Hepatocyte (in vitro differentiated cells): Measurements from ENCODE around the gene CDH4. TPM values are rescaled to one million over a fixed set of nuclear protein-coding genes. Genes with fewer than 3 reads are reported as not detected.

Experiments used
- DNase-seq: peaks from one replicate; pipeline ENCODE4 v3.0.0-alpha.2; 2016; ENCODE audit warnings: low spot score
- H2AFZ ChIP-seq: fragments of 200-600 bp; sonication (generic); 2 replicates; pipeline ENCODE4 v1.6.0; 2016; ENCODE audit warnings: antibody characterized with exemption, mild to moderate bottlenecking
- H3K27ac ChIP-seq: fragments of 200-600 bp; sonication (generic); 2 replicates; pipeline ENCODE4 v1.5.1; 2016; ENCODE audit warnings: mild to moderate bottlenecking
- H3K27me3 ChIP-seq: fragments of 200-600 bp; sonication (generic); 2 replicates; pipeline ENCODE4 v1.6.1; 2016
- H3K36me3 ChIP-seq: fragments of 200-600 bp; sonication (generic); replicated peaks from 2 replicates; pipeline ENCODE4 v1.5.1; 2016; ENCODE audit warnings: low read depth; ENCODE audit not compliant: insufficient read depth
- H3K4me1 ChIP-seq: fragments of 200-600 bp; sonication (generic); 2 replicates; pipeline ENCODE4 v1.5.1; 2016; ENCODE audit warnings: mild to moderate bottlenecking, moderate library complexity; ENCODE audit not compliant: insufficient read depth
- H3K4me2 ChIP-seq: fragments of 200-600 bp; sonication (generic); 2 replicates; pipeline ENCODE4 v1.6.0; 2016
- H3K4me3 ChIP-seq: fragments of 200-600 bp; sonication (generic); 2 replicates; pipeline ENCODE4 v1.5.1; 2016; ENCODE audit warnings: mild to moderate bottlenecking
- H3K79me2 ChIP-seq: fragments of 200-600 bp; sonication (generic); 2 replicates; pipeline ENCODE4 v1.6.0; 2017; ENCODE audit warnings: mild to moderate bottlenecking
- H3K9me2 ChIP-seq: fragments of 200-600 bp; sonication (generic); replicated peaks from 2 replicates; pipeline ENCODE4 v1.6.0; 2017; ENCODE audit warnings: mild to moderate bottlenecking; ENCODE audit not compliant: insufficient read depth
- H3K9me3 ChIP-seq: fragments of 200-600 bp; sonication (generic); 2 replicates; pipeline ENCODE4 v1.5.1; 2016; ENCODE audit warnings: low read depth, mild to moderate bottlenecking
- H4K20me1 ChIP-seq: fragments of 200-600 bp; sonication (generic); 2 replicates; pipeline ENCODE4 v1.6.0; 2016; ENCODE audit warnings: mild to moderate bottlenecking; ENCODE audit not compliant: insufficient read depth, poor library complexity, severe bottlenecking
- EZH2 ChIP-seq: fragments of 200-600 bp; sonication (generic); IDR thresholded peaks from 2 replicates; pipeline ENCODE4 v1.6.1; 2016; ENCODE audit warnings: antibody characterized with exemption, mild to moderate bottlenecking, borderline replicate concordance
- EZH2phosphoT487 ChIP-seq: fragments of 200-600 bp; sonication (generic); IDR thresholded peaks from one replicate; pipeline ENCODE4 v1.6.1; 2018; ENCODE audit warnings: antibody characterized with exemption, mild to moderate bottlenecking, low read depth, moderate library complexity; ENCODE audit not compliant: unreplicated experiment, severe bottlenecking
- WGBS: methylation state at CpG from one replicate; pipeline ENCODE4 v1.1.6; 2016; ENCODE audit warnings: low lambda C conversion rate; ENCODE audit errors: missing lambda C conversion rate; 5-methylcytosine and 5-hydroxymethylcytosine counted together
- polyA plus RNA-seq: library from polyadenylated mRNA; unstranded; fragments of >200 nt; fragmentation: Nextera tagmentation; extraction: Ambion mirVana; gene quantifications from 2 replicates; pipeline ENCODE4 v1.2.1, GENCODE V29; 2016
- total RNA-seq: library from RNA; depleted of rRNA; stranded (reverse); fragments of >200 nt; gene quantifications from 2 replicates; pipeline ENCODE4 v1.2.3, GENCODE V29; 2014
- TF ChIP-seq, protein P1 (sequence below): fragments of 200-600 bp; sonication (generic); IDR thresholded peaks from 2 replicates; pipeline ENCODE4 v1.5.1; 2016; ENCODE audit warnings: antibody characterized with exemption, mild to moderate bottlenecking; ENCODE audit not compliant: poor library complexity

Gene CDH4
- total and polyA plus RNA-seq, 2 experiments from 2014 or later: 0.53 to 0.73 TPM

DNA sequence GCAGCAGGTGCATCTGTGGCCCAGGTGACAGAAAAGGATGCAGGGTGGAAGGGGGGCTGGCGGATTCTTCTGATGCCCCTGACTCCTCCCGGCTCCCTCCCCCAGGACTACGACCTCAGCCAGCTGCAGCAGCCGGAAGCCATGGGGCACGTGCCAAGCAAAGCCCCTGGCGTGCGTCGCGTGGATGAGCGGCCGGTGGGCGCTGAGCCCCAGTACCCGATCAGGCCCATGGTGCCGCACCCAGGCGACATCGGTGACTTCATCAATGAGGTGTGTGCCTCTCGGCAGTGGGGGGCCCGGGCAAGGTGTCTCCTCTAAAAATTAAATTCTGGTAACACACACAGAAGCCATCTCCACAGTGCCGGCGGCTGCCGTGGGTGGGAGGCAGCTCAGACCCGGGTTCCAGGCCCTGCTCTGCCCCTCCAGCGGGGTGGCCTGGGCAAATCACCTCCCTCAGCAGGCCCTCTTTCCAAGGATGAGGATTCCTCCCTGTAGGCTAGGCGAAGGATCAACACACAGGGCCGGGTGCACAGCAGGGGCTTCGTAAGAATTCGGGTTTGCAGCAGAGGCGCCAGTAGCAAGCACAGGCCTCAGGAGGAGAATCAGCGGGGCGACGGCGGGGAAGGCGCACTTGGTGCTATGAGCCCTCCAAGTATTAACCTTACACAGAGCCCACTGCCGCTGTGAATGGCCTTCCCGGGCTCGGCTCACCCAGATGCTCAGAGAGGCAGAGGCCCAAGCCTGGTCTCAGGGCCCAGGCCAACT, 682.1 kb downstream of the CDH4 start:
- H3K4me2 ChIP-seq: no peak overlapping the region
- WGBS: 87% methylated on average over 33 of the region's 36 CpGs
- no peaks in the 10 kb centered on the region for H3K4me1 ChIP-seq
- no peaks in the 10 kb centered on the region for H3K9me2 ChIP-seq
- no peaks in the 10 kb centered on the region for H3K79me2 ChIP-seq
- TF ChIP-seq, protein P1, sequence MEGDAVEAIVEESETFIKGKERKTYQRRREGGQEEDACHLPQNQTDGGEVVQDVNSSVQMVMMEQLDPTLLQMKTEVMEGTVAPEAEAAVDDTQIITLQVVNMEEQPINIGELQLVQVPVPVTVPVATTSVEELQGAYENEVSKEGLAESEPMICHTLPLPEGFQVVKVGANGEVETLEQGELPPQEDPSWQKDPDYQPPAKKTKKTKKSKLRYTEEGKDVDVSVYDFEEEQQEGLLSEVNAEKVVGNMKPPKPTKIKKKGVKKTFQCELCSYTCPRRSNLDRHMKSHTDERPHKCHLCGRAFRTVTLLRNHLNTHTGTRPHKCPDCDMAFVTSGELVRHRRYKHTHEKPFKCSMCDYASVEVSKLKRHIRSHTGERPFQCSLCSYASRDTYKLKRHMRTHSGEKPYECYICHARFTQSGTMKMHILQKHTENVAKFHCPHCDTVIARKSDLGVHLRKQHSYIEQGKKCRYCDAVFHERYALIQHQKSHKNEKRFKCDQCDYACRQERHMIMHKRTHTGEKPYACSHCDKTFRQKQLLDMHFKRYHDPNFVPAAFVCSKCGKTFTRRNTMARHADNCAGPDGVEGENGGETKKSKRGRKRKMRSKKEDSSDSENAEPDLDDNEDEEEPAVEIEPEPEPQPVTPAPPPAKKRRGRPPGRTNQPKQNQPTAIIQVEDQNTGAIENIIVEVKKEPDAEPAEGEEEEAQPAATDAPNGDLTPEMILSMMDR: no peak
- TF ChIP-seq EZH2phosphoT487: no peak
- no peak for TF ChIP-seq EZH2
- H3K4me3 ChIP-seq: no peak overlapping the region
- H3K36me3 ChIP-seq: no peaks in the 10 kb centered on the region
- H3K27me3 ChIP-seq: no peaks in the 10 kb centered on the region
- H4K20me1 ChIP-seq: no peaks in the 10 kb centered on the region
- H2AFZ ChIP-seq: no peak overlapping the region
- no peaks in the 10 kb centered on the region for H3K9me3 ChIP-seq
- H3K27ac ChIP-seq: no peak overlapping the region
- DNase-seq: no peak

DNA sequence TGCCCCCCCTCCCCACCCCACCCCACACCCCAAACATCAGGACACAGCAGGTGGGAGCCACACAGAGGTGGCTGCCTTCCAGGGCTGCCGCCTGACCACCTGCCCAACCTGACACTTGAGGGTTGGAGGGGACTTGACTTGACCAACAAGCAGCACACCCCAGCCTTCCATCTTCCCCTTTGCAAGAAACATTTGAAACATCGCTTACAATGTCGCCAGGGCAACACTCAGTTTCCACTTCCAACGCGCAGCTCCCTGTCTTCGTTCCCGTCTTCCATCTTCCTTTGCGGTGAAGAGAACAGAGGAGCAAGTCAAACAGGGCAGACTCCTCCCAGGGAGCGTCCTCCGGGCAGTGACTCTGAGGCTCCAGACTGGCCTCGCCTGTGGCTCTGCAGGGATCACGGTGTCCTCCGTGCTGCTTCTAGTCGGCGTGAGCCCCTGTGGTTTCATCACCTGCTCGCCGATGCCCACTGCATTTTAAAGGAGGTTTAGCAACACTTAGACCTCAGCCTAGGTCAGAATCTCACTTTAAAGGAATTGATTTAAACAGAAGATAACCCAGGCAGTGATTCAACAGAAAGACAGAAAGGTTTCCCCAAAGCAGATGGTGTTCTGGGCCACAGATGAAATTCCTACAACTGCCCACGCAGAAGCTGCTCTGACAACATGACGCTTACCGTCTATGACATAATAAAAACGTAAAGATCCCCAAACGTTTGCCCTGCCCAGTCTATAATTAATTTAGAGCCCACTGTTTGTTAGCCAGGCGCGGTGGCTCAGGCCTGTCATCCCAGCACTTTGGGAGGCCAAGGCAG, 682.9 kb downstream of the CDH4 start:
- H3K4me1 ChIP-seq: no peaks in the 10 kb centered on the region
- H3K9me2 ChIP-seq: no peaks in the 10 kb centered on the region
- H2AFZ ChIP-seq: no peak overlapping the region
- H3K27ac ChIP-seq: no peak overlapping the region
- no peak overlapping the region for H3K4me3 ChIP-seq
- no peak for DNase-seq
- H3K27me3 ChIP-seq: no peaks in the 10 kb centered on the region
- WGBS: 72% methylated on average over 24 of the region's 24 CpGs
- no peaks in the 10 kb centered on the region for H4K20me1 ChIP-seq
- H3K79me2 ChIP-seq: no peaks in the 10 kb centered on the region
- H3K36me3 ChIP-seq: no peaks in the 10 kb centered on the region
- TF ChIP-seq EZH2phosphoT487 (no peak), EZH2 (no peak)
- TF ChIP-seq, protein P1: no peak
- H3K9me3 ChIP-seq: no peaks in the 10 kb centered on the region
- H3K4me2 ChIP-seq: no peak overlapping the region

DNA sequence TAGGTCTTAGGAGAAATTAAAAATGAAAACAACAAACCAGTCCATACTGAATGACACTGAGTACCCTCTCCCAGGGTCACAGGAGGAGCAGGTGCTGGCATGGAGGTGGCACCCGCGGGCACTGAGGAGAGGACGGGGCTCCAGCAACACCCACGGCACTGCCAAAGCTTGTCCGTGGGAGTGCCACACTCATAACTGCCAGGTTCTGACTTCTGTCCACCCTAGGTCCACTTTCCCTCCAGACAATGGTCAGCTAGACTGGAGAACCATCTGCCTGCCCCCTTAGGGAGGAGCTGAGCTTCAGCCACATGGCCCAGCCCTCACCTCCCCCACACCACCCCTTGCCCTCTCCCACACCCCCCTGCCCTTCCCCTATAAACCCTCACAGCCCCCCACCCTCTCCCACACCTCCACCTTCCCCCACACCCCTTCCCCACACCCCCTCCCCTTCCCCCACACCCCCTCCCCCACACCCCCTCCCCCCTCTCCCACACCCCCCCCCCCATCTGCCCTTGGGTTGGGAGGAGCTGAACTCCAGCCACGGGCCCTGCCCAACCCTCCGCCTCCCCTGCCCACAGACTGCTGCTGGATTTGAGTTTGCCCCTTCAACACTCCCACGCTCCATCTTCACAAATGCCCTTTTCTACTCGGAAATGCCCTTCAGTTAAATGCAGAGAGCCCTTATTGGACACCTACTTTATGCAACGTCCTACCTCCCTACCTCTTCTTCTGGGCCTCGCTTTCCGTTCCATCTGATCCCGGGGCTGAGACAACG, 684.1 kb downstream of the CDH4 start:
- no peak overlapping the region for H2AFZ ChIP-seq
- no peaks in the 10 kb centered on the region for H3K27me3 ChIP-seq
- no peak overlapping the region for H3K27ac ChIP-seq
- no peak overlapping the region for H3K4me3 ChIP-seq
- no peak for TF ChIP-seq EZH2
- TF ChIP-seq, protein P1: no peak
- no peak for TF ChIP-seq EZH2phosphoT487
- no peaks in the 10 kb centered on the region for H3K9me2 ChIP-seq
- H3K36me3 ChIP-seq: no peaks in the 10 kb centered on the region
- no peak overlapping the region for H3K4me2 ChIP-seq
- no peaks in the 10 kb centered on the region for H3K9me3 ChIP-seq
- no peaks in the 10 kb centered on the region for H4K20me1 ChIP-seq
- H3K79me2 ChIP-seq: no peaks in the 10 kb centered on the region
- no peak for DNase-seq
- no peaks in the 10 kb centered on the region for H3K4me1 ChIP-seq
- WGBS: 96% methylated on average over 13 of the region's 14 CpGs
